ENCODE measurements around the gene SFMBT2. TPM values are rescaled to one million over a fixed set of nuclear protein-coding genes. Genes with fewer than 3 reads are reported as not detected.

SFMBT2 gene
- 10 to 100 TPM in 7 of 9 donors, 1 to 10 TPM in 2; 5.9 to 17.9 (median 14.4) TPM for total RNA-seq
- 1 to 10 TPM; 3.7 to 5.4 (median 4.5) TPM for polyA plus RNA-seq
- long read RNA-seq, donor 1 = 0 reads
- long read RNA-seq, donor 2 = 0 reads
- long read RNA-seq, donor 3 = 0 reads
- long read RNA-seq, donor 4, partial matches to known transcripts = 0 of 1 reads
- long read RNA-seq, donor 4, other reads (novel, unspliced or antisense) = 1 of 1 reads
- long read RNA-seq, donor 5, partial matches to known transcripts = 0 of 3 reads
- long read RNA-seq, donor 5, other reads (novel, unspliced or antisense) = 3 of 3 reads
- long read RNA-seq, donor 6, partial matches to known transcripts = 2 of 5 reads
- long read RNA-seq, donor 6, other reads (novel, unspliced or antisense) = 3 of 5 reads
- long read RNA-seq, donor 7 = 0 reads
- long read RNA-seq, donor 8 = 0 reads
- long read RNA-seq, donor 9 = 0 reads
- long read RNA-seq, donor 10 = 0 reads

DNA sequence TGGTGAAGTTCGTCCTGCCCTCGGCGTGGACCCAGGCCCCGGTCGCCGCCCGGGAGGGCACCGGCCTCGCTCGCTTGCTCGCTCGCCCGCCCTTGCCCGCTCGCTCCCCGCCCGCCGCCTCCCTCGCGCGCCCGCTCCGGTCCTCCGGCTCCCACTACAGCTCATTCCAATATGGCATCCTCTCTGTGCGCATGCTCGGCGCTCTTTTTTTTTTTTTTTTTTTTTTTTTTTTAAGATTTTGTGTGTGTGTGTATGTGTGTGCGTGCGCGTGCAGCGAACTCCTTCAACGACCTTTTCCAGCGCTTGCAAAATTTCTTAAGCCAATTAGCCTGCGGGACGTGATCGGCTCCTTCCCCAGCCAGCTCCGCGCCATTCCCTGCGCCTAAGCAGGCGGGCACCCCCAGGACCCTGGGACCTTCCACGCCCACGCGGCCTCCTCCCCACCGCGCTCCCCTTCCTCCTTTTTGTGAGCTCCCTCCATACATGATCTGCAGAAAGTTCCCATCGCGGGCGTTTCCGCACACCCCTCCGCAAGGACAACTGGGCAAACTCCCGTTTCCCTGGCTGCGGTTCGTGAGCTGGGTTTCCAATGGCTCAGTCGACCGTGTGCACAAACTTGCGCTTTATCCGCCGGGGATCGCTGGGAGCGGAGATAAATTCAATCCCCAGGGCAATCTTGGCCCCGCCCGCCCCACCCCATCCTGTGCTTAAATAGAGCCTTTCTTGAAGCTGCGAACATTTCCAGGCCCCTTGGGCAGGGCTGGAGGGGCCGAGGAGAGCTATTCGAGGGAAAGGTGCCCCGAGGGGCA lies at the start of gene SFMBT2:
SFMBT2 (minus strand) TSS at position 173 of the 809 bp plus-strand sequence. CDS start 29,136 bp downstream, outside the sequence.
- no peaks in the 10 kb centered on the region for H3K9me3 ChIP-seq (replicated peaks in 1 of 3)
- H3K4me3 ChIP-seq = peak within 1 kb of the TSS; percentile 11 to 86 (median 47)
- peak; percentile 53 to 74 (median 68) for DNase-seq
- no peaks in the 10 kb centered on the region for H3K36me3 ChIP-seq (replicated peaks in 1 of 2)
- H3K27ac ChIP-seq = peak within 1 kb of the TSS in 4 of 5 donors; percentile 63 to 85 (median 84)
- peaks cover 9 to 30% of the 10 kb centered on the region in 2 donors for H3K4me1 ChIP-seq (replicated peaks in 1 of 2)
- TF ChIP-seq POLR2A (IDR thresholded peaks at IDR 0.05) = peak in 1 of 2 donors; percentile 34
- peak in 2 of 6 experiments; percentile 23 to 24 for TF ChIP-seq CTCF (IDR thresholded peaks at IDR 0.05)
- H3K27me3 ChIP-seq = peaks cover 8% of the 10 kb centered on the region
- intact Hi-C loops (cut with DNase I) = loop anchor here (5.0 to 10.0 kb wide), 4 partner anchors 154 to 626 kb away; no protein-coding TSS in a partner anchor
- 1% methylated on average over 43 to 66 of the region's 66 CpGs for WGBS, 4 donors

- no peak overlapping the region for H3K4me3 ChIP-seq
- no peak for DNase-seq
- intact Hi-C loops (cut with DNase I) = no loop called here
- H3K4me1 ChIP-seq (replicated peaks in 1 of 2) = peaks cover 13 to 16% of the 10 kb centered on the region in 2 donors
- no peak overlapping the region for H3K27ac ChIP-seq
- TF ChIP-seq POLR2A (IDR thresholded peaks at IDR 0.05) = no peak
- 92 to 100% (median 97%) methylated on average over 6 of the region's 6 CpGs for WGBS, 4 donors
- no peaks in the 10 kb centered on the region for H3K9me3 ChIP-seq (replicated peaks in 1 of 3)
- H3K36me3 ChIP-seq (replicated peaks in 1 of 2) = no peaks in the 10 kb centered on the region
- H3K27me3 ChIP-seq = no peaks in the 10 kb centered on the region
Measured at GRCh38 chr10:7460006-7460405, 49.2 kb upstream of the SFMBT2 start.

GRCh38 chr10:7458556-7458955 lies 47.7 kb upstream of the SFMBT2 start:
- H3K9me3 ChIP-seq (replicated peaks in 1 of 3) = no peaks in the 10 kb centered on the region
- H3K4me1 ChIP-seq (replicated peaks in 1 of 2) = peaks cover 4 to 6% of the 10 kb centered on the region in 2 donors
- H3K4me3 ChIP-seq = no peak overlapping the region
- DNase-seq = no peak
- intact Hi-C loops (cut with DNase I) = no loop called here
- no peak overlapping the region for H3K27ac ChIP-seq
- no peak for TF ChIP-seq POLR2A (IDR thresholded peaks at IDR 0.05)
- no peak for TF ChIP-seq CTCF (IDR thresholded peaks at IDR 0.05)
- H3K27me3 ChIP-seq = no peaks in the 10 kb centered on the region
- WGBS, 4 donors = 67 to 68% (median 67%) methylated on average over 2 of the region's 2 CpGs
- no peaks in the 10 kb centered on the region for H3K36me3 ChIP-seq (replicated peaks in 1 of 2)

DNA sequence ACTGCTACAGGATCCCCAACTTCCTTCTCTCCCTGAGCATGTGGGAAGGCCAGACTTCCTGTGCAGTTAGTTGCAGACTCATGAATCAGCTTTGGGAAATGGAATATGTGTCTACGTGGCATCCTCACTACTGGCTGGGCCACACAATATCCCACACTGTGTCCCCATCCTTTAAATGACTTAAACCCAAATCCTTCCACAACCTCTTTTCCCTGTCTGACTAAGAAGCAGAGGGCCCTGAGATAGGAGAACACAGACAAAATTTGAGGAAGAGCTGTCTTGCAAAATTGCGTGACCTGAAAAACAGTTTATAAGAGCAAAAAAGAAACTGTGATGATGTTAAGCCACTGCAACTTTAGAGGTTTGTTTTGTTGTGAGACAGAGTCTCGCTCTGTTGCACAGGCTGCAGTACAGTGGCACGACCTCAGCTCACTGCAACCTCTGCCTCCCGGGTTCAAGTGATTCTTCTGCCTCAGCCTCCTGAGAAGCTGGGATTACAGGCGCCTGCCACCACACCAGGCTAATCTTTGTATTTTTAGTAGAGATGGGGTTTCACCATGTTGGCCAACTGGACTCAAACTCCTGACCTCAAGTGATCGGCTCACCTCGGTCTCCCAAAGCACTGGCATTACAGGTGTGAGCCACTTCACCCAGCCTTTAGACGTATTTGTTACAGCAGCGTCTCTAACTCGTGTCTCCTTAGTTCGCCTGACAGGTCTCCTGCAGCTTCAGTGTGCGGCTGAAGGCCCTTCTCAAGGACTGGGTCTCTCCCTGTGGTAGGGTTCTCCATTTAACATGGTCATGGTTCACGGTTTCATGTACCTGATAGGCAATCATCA lies 46.9 kb upstream of the SFMBT2 start:
- peak in 1 of 7 donors; percentile 22 for DNase-seq
- Histone ChIP-seq H3K4me1 (replicated peaks in 1 of 2) (peaks cover 0 to 6% of the 10 kb centered on the region in 2 donors), H3K27ac (peak overlapping the region in 1 of 5 donors; percentile 55), H3K4me3 (no peak overlapping the region), H3K27me3 (no peaks in the 10 kb centered on the region), H3K36me3 (replicated peaks in 1 of 2) (no peaks in the 10 kb centered on the region), H3K9me3 (replicated peaks in 1 of 3) (no peaks in the 10 kb centered on the region)
- intact Hi-C loops (cut with DNase I) = no loop called here
- TF ChIP-seq CTCF (IDR thresholded peaks at IDR 0.05) (no peak), POLR2A (IDR thresholded peaks at IDR 0.05) (no peak)
- WGBS, 4 donors = 81 to 88% (median 83%) methylated on average over 13 to 14 of the region's 14 CpGs
